Coronary artery (tissue), 2 donors: ENCODE results near the gene TLE5.

Experiments
- DNase-seq: peaks from one replicate; pipeline ENCODE4 v3.0.0-alpha.2; 2017; ENCODE audit warnings: low spot score
- H3K27ac ChIP-seq, 2 donors: fragments of 200-600 bp; sonication (generic); one replicate each; pipeline ENCODE4 v1.5.1; 2016 to 2019
- H3K4me3 ChIP-seq: fragments of 200-600 bp; sonication (generic); 2 replicates; pipeline ENCODE4 v1.5.1; 2016; ENCODE audit warnings: mild to moderate bottlenecking, moderate library complexity
- CTCF ChIP-seq: fragments of 200-600 bp; sonication (generic); IDR thresholded peaks from one replicate; pipeline ENCODE4 v1.5.1; 2019; ENCODE audit warnings: antibody characterized with exemption

Gene TLE5

DNA sequence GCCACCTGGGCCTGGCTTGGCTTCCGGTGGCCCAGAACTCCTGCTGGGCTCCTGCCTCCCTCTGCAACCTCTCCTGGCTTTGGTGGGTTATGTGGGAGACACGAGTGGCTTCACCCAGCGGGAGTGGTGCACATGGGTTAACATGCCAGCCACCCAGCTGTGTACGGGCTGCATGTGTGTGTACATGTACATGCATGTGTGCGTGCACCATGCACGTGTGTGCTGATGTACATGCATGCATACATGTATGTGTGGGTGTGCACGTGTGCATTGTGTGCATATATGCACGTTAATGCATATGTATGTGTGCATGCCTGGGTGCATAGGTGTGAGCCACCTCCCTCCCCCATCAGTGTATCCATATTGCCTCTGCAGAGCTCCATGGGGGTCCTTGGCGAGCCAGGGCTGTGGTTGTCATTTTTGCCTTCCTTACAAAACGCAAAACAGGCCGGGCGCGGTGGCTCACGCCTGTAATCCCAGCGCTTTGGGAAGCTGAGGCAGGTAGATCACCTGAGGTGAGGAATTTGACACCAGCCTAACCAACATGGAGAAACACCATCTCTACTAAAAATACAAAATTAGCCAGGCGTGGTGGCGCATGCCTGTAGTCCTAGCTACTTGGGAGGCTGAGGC lies 44.3 kb upstream of the TLE5 start:
- TF ChIP-seq CTCF: no peak
- DNase-seq: no peak
- H3K27ac ChIP-seq: no peak overlapping the region
- H3K4me3 ChIP-seq: no peak overlapping the region

- no peak for DNase-seq
- TF ChIP-seq CTCF: no peak
- no peak overlapping the region for H3K4me3 ChIP-seq
- no peak overlapping the region for H3K27ac ChIP-seq
Measured at GRCh38 chr19:3105641-3106508, 43.6 kb upstream of the TLE5 start.

DNA sequence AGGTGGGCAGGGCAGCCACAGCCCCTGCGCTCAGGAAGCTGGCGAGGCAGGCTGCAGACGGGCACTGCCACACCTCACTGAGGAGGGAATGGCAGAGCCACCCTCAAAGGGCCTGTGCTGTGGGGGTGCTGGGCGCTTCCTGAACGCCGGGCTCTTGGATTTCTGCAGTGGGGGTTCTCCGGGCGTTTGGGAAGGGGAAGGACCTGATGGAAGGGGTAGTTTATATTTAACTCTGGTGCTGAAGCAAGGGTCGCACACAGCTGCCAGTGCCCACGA lies 42.4 kb upstream of the TLE5 start:
- Histone ChIP-seq H3K4me3 (no peak overlapping the region), H3K27ac (no peak overlapping the region)
- no peak for DNase-seq
- no peak for TF ChIP-seq CTCF

GRCh38 chr19:3102239-3103140 lies 40.2 kb upstream of the TLE5 start:
- no peak for TF ChIP-seq CTCF
- no peak for DNase-seq
- no peak overlapping the region for H3K27ac ChIP-seq
- no peak overlapping the region for H3K4me3 ChIP-seq

GRCh38 chr19:3100747-3101730 lies 38.7 kb upstream of the TLE5 start:
- no peak for DNase-seq
- Histone ChIP-seq H3K27ac (peak overlapping the region in 1 of 2 donors; percentile 7), H3K4me3 (no peak overlapping the region)
- TF ChIP-seq CTCF: no peak

GRCh38 chr19:3100331-3100730 lies 38.0 kb upstream of the TLE5 start:
- no peak for TF ChIP-seq CTCF
- DNase-seq: no peak

More at GRCh38 chr19:3100331-3100730, 38.0 kb upstream of the TLE5 start:
- H3K4me3 ChIP-seq: no peak overlapping the region
- H3K27ac ChIP-seq: no peak overlapping the region
